Ascending aorta (tissue), 2 donors: ENCODE data around the gene DDX39A. TPM values are rescaled to one million over a fixed set of nuclear protein-coding genes. Genes with fewer than 3 reads are reported as not detected.

ENCODE experiments used
- DNase-seq, 2 donors: peaks; one replicate each; pipeline ENCODE4 v3.0.0-alpha.2; 2019; ENCODE audit warnings: low spot score in 2 of 2
- H3K27ac ChIP-seq, 2 donors: fragments of 200-600 bp; sonication (generic); one replicate each; pipeline ENCODE4 v1.5.1; 2016 to 2017; ENCODE audit warnings: mild to moderate bottlenecking in 1 of 2
- H3K27me3 ChIP-seq: fragments of 200-600 bp; sonication (generic); one replicate; pipeline ENCODE4 v1.5.1; 2017
- H3K36me3 ChIP-seq, 2 donors: fragments of 200-600 bp; sonication (generic); one replicate each; pipeline ENCODE4 v1.5.1; 2016
- H3K4me1 ChIP-seq, 2 donors: fragments of 200-600 bp; sonication (generic); one replicate each; pipeline ENCODE4 v1.5.1; 2016 to 2017; ENCODE audit warnings: mild to moderate bottlenecking in 1 of 2
- H3K4me3 ChIP-seq, 2 donors: fragments of 200-600 bp; sonication (generic); one replicate each; pipeline ENCODE4 v1.5.1; 2016 to 2017; ENCODE audit warnings: mild to moderate bottlenecking in 1 of 2
- H3K9me3 ChIP-seq, 2 donors: fragments of 200-600 bp; sonication (generic); one replicate each; pipeline ENCODE4 v1.5.1; 2016
- CTCF ChIP-seq, 3 experiments: fragments of 200-600 bp in 2 of 3; fragments of 450-650 bp in 1 of 3; sonication (generic) in 2 of 3; IDR thresholded peaks; one replicate each; pipeline ENCODE4 v1.5.1; 2016 to 2019; ENCODE audit warnings: antibody characterized with exemption in 3 of 3, mild to moderate bottlenecking in 1 of 3, moderate library complexity in 1 of 3
- intact Hi-C: fragments of 100-400 bp; cut with DNase I; formaldehyde crosslinking; loops from one replicate; pipeline ENCODE4 v1.15.1; 2023
- total RNA-seq: library from RNA; depleted of rRNA; stranded (reverse); fragments of >200 nt; gene quantifications from one replicate; pipeline ENCODE4 v1.1.0, GENCODE V29; 2016

DDX39A gene
- total RNA-seq, 1 donor from 2014 or later = 83.4 TPM

GRCh38 chr19:14443632-14444216 is 24.6 kb upstream of the DDX39A start:
- H3K27ac ChIP-seq = no peak overlapping the region
- no peaks in the 10 kb centered on the region for H3K9me3 ChIP-seq
- peaks cover 73 to 77% of the 10 kb centered on the region in 2 donors for H3K36me3 ChIP-seq
- TF ChIP-seq CTCF (IDR thresholded peaks at IDR 0.05) = no peak
- no peaks in the 10 kb centered on the region for H3K27me3 ChIP-seq
- H3K4me1 ChIP-seq = no peaks in the 10 kb centered on the region
- intact Hi-C loops = no loop called here
- DNase-seq = no peak
- no peak overlapping the region for H3K4me3 ChIP-seq

GRCh38 chr19:14442891-14443631 is 23.9 kb upstream of the DDX39A start:
- H3K36me3 ChIP-seq = peaks cover 67 to 71% of the 10 kb centered on the region in 2 donors
- no peak overlapping the region for H3K27ac ChIP-seq
- H3K27me3 ChIP-seq = no peaks in the 10 kb centered on the region
- TF ChIP-seq CTCF (IDR thresholded peaks at IDR 0.05) = no peak
- no peak overlapping the region for H3K4me3 ChIP-seq
- no peak for DNase-seq
- no peaks in the 10 kb centered on the region for H3K4me1 ChIP-seq
- H3K9me3 ChIP-seq = no peaks in the 10 kb centered on the region
- intact Hi-C loops = no loop called here

GRCh38 chr19:14441041-14441938 is 22.1 kb upstream of the DDX39A start:
- H3K27ac ChIP-seq = no peak overlapping the region
- no peak for TF ChIP-seq CTCF (IDR thresholded peaks at IDR 0.05)

GRCh38 chr19:14440049-14440448 is 20.9 kb upstream of the DDX39A start:
- intact Hi-C loops = no loop called here
- no peaks in the 10 kb centered on the region for H3K9me3 ChIP-seq
- H3K27ac ChIP-seq = no peak overlapping the region
- peaks cover 38 to 46% of the 10 kb centered on the region in 2 donors for H3K36me3 ChIP-seq
- H3K27me3 ChIP-seq = no peaks in the 10 kb centered on the region
- H3K4me3 ChIP-seq = peak overlapping the region in 1 of 2 donors; percentile 20
- DNase-seq = peak; percentile 55 to 85
- peaks cover 0 to 3% of the 10 kb centered on the region in 2 donors for H3K4me1 ChIP-seq
- no peak for TF ChIP-seq CTCF (IDR thresholded peaks at IDR 0.05)

More at GRCh38 chr19:14441041-14441938, 22.1 kb upstream of the DDX39A start:
- DNase-seq = no peak
- H3K9me3 ChIP-seq = no peaks in the 10 kb centered on the region
- no peaks in the 10 kb centered on the region for H3K27me3 ChIP-seq
- no peak overlapping the region for H3K4me3 ChIP-seq
- peaks cover 49 to 53% of the 10 kb centered on the region in 2 donors for H3K36me3 ChIP-seq
- intact Hi-C loops = no loop called here
- no peaks in the 10 kb centered on the region for H3K4me1 ChIP-seq

- H3K4me3 ChIP-seq = no peak overlapping the region
- no peak for TF ChIP-seq CTCF (IDR thresholded peaks at IDR 0.05)
- H3K9me3 ChIP-seq = no peaks in the 10 kb centered on the region
- no peak overlapping the region for H3K27ac ChIP-seq
- peaks cover 28 to 36% of the 10 kb centered on the region in 2 donors for H3K36me3 ChIP-seq
- H3K27me3 ChIP-seq = no peaks in the 10 kb centered on the region
- intact Hi-C loops = no loop called here
- no peak for DNase-seq
- peaks cover 3 to 13% of the 10 kb centered on the region in 2 donors for H3K4me1 ChIP-seq
Measured at GRCh38 chr19:14439014-14439413, 19.9 kb upstream of the DDX39A start.
